Transverse colon (tissue), 4 donors: ENCODE measurements around the gene PUDP. TPM values are rescaled to one million over a fixed set of nuclear protein-coding genes. Genes with fewer than 3 reads are reported as not detected.
"Not testable (repeated sequence)": the region's sequence is repeated elsewhere in the genome, so short reads cannot be mapped to it uniquely, and the experiment has no call there.

Experiments used
- DNase-seq: peaks from one replicate; pipeline ENCODE4 v3.0.0-alpha.2; 2019
- H3K27ac ChIP-seq, 4 donors: fragments of 200-600 bp; sonication (generic); 2 replicates each; pipeline ENCODE4 v1.5.1; 2016 to 2018; ENCODE audit warnings: inconsistent platforms in 4 of 4
- H3K27me3 ChIP-seq: fragments of 200-600 bp; sonication (generic); 2 replicates; pipeline ENCODE4 v1.5.1; 2017; ENCODE audit warnings: inconsistent platforms
- H3K36me3 ChIP-seq, 4 donors: fragments of 200-600 bp; sonication (generic); 2 replicates each; pipeline ENCODE4 v1.5.1; 2017 to 2019; ENCODE audit warnings: inconsistent platforms in 4 of 4
- H3K4me1 ChIP-seq, 4 donors: fragments of 200-600 bp; sonication (generic); 2 replicates each; pipeline ENCODE4 v1.5.1; 2017 to 2020; ENCODE audit warnings: inconsistent platforms in 4 of 4
- H3K4me3 ChIP-seq, 4 donors: fragments of 200-600 bp; sonication (generic); 1 replicate in 1 of 4; 2 replicates in 3 of 4; pipeline versions ENCODE4 v1.5.1 to v1.6.1; 2017 to 2019; ENCODE audit warnings: inconsistent platforms in 4 of 4
- H3K9me3 ChIP-seq, 2 donors: fragments of 200-600 bp; sonication (generic); 2 replicates each; pipeline ENCODE4 v1.5.1; 2017 to 2019; ENCODE audit warnings: inconsistent platforms in 2 of 2
- EP300 ChIP-seq: sonication (generic); formaldehyde crosslinking; IDR thresholded peaks from one replicate; pipeline ENCODE4 v1.6.1; 2017; ENCODE audit warnings: antibody characterized with exemption, low read depth
- POLR2A ChIP-seq: fragments of 450-650 bp; IDR thresholded peaks from one replicate; pipeline ENCODE4 v1.6.1; 2016; ENCODE audit warnings: antibody characterized with exemption, mild to moderate bottlenecking, moderate library complexity
- POLR2AphosphoS5 ChIP-seq, 3 donors: sonication (generic); formaldehyde crosslinking; IDR thresholded peaks; one replicate each; pipeline ENCODE4 v1.6.1; 2016; ENCODE audit warnings: antibody characterized with exemption in 3 of 3
- WGBS, 2 donors: methylation state at CpG; one replicate each; pipeline ENCODE4 v1.1.5; 2018; ENCODE audit warnings: low coverage in 1 of 2; 5-methylcytosine and 5-hydroxymethylcytosine counted together
- in situ Hi-C, 4 donors: fragments of 200-750 bp; cut with MboI; loops; one replicate each; pipeline versions ENCODE4 v1.15.0 to v1.15.1; 2017; ENCODE audit warnings: low sequenced_read_pairs in 3 of 4, low pct_ligation_motif_present in 1 of 4, low pct_unique_long_range_greater_than_20kb in 1 of 4
- intact Hi-C: fragments of 100-400 bp; cut with DNase I; formaldehyde crosslinking; loops from one replicate; pipeline ENCODE4 v1.15.1; 2023; ENCODE audit warnings: low total_unique reads
- total RNA-seq, 4 donors: library from RNA; depleted of rRNA; stranded (reverse); fragments of >200 nt; gene quantifications; one replicate each; pipeline ENCODE4 v1.1.0, GENCODE V29; 2016
- TF ChIP-seq, protein P1 (sequence below), 5 experiments: fragments of 200-600 bp in 3 of 5; fragments of 450-650 bp in 2 of 5; sonication (generic) in 3 of 5; IDR thresholded peaks; 1 replicate in 2 of 5; 2 replicates in 3 of 5; pipeline ENCODE4 v1.5.1; 2016 to 2017; ENCODE audit warnings: antibody characterized with exemption in 5 of 5, inconsistent platforms in 3 of 5, mild to moderate bottlenecking in 2 of 5, moderate library complexity in 1 of 5

PUDP gene
- total RNA-seq, 4 donors from 2014 or later = 3.7 to 31.9 (median 23.3) TPM

DNA sequence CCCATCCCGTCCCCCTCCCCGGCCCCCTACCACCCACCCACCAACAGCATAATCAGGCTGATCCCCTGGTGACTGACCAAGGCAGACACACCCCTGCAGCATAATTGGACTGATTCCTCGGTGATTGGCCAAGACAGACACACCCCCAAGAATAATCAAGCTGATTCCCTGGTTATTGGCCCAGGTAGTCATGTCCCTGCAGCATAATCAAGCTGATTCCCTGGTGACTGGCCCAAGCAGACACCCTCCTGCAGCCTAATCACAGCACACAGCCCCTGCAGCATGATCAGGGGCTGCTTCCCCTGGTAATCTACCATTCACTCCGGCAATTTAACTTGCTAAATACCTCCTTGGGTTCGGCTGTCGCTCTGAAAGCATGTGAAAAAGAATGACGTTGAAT, 47.9 kb downstream of the PUDP start:
- H3K4me1 ChIP-seq = no peaks in the 10 kb centered on the region
- H3K27me3 ChIP-seq = no peaks in the 10 kb centered on the region
- intact Hi-C loops (no loop called here), in situ Hi-C loops (no loop called here)
- H3K9me3 ChIP-seq = no peaks in the 10 kb centered on the region
- no peak for TF ChIP-seq EP300
- TF ChIP-seq POLR2A = no peak
- TF ChIP-seq POLR2AphosphoS5 (IDR thresholded peaks at IDR 0.05) = no peak
- TF ChIP-seq, protein P1, sequence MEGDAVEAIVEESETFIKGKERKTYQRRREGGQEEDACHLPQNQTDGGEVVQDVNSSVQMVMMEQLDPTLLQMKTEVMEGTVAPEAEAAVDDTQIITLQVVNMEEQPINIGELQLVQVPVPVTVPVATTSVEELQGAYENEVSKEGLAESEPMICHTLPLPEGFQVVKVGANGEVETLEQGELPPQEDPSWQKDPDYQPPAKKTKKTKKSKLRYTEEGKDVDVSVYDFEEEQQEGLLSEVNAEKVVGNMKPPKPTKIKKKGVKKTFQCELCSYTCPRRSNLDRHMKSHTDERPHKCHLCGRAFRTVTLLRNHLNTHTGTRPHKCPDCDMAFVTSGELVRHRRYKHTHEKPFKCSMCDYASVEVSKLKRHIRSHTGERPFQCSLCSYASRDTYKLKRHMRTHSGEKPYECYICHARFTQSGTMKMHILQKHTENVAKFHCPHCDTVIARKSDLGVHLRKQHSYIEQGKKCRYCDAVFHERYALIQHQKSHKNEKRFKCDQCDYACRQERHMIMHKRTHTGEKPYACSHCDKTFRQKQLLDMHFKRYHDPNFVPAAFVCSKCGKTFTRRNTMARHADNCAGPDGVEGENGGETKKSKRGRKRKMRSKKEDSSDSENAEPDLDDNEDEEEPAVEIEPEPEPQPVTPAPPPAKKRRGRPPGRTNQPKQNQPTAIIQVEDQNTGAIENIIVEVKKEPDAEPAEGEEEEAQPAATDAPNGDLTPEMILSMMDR (IDR thresholded peaks at IDR 0.05) = no peak
- no peak for DNase-seq
- H3K27ac ChIP-seq = no peak overlapping the region
- H3K4me3 ChIP-seq = no peak overlapping the region
- 92 to 96% methylated on average over 4 to 7 of the region's 7 CpGs for WGBS, 2 donors
- no peaks in the 10 kb centered on the region for H3K36me3 ChIP-seq

DNA sequence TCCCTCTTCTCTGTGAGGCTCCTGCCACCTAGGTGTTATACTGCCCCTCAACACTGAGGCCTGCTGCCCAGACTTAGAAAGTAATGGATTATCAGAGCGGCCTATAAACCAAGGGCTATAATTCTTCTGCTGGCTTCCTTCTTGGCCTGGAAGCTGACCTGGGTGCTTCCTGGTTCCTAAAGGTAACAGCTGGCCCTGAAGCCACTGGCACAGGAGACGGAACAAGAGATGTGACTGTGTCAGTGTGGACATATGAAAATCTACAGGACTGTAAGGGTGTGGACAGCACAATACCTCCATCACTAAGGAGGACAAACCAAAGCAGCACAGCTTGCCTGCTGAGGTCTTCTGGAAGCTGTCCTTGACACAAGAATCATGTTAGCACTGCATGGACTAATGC, 52.3 kb downstream of the PUDP start:
- H3K9me3 ChIP-seq, H3K27me3 ChIP-seq, H3K4me3 ChIP-seq, DNase-seq, H3K36me3 ChIP-seq, in situ Hi-C loops, H3K27ac ChIP-seq, H3K4me1 ChIP-seq, intact Hi-C loops: not testable (repeated sequence)
- 95% methylated on average over 2 of the region's 2 CpGs; no CpG with 5 or more reads in 1 of the 2 donors for WGBS, 2 donors

DNA sequence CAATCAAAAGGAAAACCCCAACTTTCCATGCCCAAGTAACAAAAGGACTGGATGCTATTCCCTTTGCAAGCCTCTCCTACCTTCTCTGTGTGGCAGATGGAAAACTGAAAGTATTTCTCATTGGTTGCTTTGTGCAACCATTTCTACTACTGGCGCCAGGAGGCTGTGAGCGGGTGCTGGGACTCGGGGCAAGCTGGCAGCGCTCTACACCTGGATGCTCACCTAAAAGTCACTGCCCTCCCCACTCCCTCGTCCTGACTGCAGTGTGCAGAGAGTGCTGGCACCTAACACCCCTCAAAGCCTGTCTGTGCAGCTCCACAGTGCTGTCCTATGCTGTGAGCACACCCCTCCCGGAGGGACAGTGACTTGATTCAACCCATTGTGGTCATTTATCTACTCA, 54.6 kb downstream of the PUDP start:
- intact Hi-C loops = no loop called here
- no peak for DNase-seq
- 95% methylated on average over 6 of the region's 6 CpGs; no CpG with 5 or more reads in 1 of the 2 donors for WGBS, 2 donors
- Histone ChIP-seq H3K9me3 (no peaks in the 10 kb centered on the region), H3K36me3 (no peaks in the 10 kb centered on the region), H3K27ac (no peak overlapping the region), H3K4me1 (peaks cover 0 to 6% (median 0%) of the 10 kb centered on the region in 4 donors), H3K4me3 (no peak overlapping the region), H3K27me3 (no peaks in the 10 kb centered on the region)
- in situ Hi-C loops = no loop called here
- TF ChIP-seq, protein P1 (IDR thresholded peaks at IDR 0.05) = no peak
- TF ChIP-seq EP300 (no peak), POLR2AphosphoS5 (IDR thresholded peaks at IDR 0.05) (no peak), POLR2A (no peak)

DNA sequence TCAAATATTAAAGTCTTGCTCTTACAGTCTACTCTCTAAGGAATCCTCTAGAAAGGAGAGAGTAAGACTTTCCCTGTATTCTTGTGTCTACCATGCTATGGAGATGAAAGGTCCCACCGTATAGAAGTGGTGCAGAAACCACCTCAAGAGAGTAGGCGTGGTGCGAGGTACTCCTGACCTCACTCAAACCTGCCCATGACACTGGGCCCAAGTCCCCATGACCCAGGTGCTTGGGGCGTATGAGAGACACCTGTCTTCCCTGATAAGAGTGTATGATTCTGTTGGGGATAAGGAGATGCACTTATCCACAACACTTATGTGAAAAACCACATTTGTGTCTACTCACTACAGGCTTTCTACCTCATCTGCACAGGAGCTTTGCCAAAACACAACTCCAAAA, 55.4 kb downstream of the PUDP start:
- WGBS, 2 donors = 72% methylated on average over 4 of the region's 4 CpGs; no CpG with 5 or more reads in 1 of the 2 donors
- Histone ChIP-seq H3K27me3 (no peaks in the 10 kb centered on the region), H3K9me3 (no peaks in the 10 kb centered on the region), H3K36me3 (no peaks in the 10 kb centered on the region), H3K4me3 (no peak overlapping the region), H3K4me1 (peaks cover 0 to 6% (median 0%) of the 10 kb centered on the region in 4 donors), H3K27ac (no peak overlapping the region)
- in situ Hi-C loops = no loop called here
- intact Hi-C loops = no loop called here
- no peak for DNase-seq
- TF ChIP-seq, protein P1 (IDR thresholded peaks at IDR 0.05) = no peak
- no peak for TF ChIP-seq EP300

DNA sequence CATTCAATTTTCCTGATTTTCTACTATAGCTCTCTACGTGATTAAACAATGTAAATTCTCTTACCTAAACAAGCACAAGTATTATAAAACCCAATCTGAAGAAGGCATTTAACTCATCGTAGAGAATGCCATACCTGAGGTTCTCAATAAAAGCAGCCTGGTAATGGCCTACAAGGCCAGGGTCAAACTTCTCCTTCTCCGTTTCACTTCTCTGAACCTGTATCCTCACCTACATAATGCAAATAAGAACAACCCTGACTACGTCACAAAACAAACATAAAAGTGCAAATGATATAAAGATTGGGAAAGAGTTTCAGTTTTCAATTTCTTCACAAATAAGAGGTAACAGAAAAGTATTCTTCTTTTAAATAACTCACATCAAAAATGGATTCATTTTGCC, 56.0 kb downstream of the PUDP start:
- Histone ChIP-seq H3K9me3 (no peaks in the 10 kb centered on the region), H3K27ac (no peak overlapping the region), H3K27me3 (no peaks in the 10 kb centered on the region), H3K36me3 (no peaks in the 10 kb centered on the region), H3K4me1 (peaks cover 0 to 6% (median 0%) of the 10 kb centered on the region in 4 donors), H3K4me3 (no peak overlapping the region)
- 56 to 59% methylated on average over 3 to 4 of the region's 4 CpGs for WGBS, 2 donors
- in situ Hi-C loops (no loop called here), intact Hi-C loops (no loop called here)
- no peak for DNase-seq
- no peak for TF ChIP-seq POLR2AphosphoS5 (IDR thresholded peaks at IDR 0.05)
- no peak for TF ChIP-seq EP300
- TF ChIP-seq POLR2A = no peak
- TF ChIP-seq, protein P1 (IDR thresholded peaks at IDR 0.05) = no peak
